HG02678 (cell line): ENCODE results near the gene CUBN.
"Not testable (repeated sequence)": the region's sequence is repeated elsewhere in the genome, so short reads cannot be mapped to it uniquely, and the experiment has no call there.

Experiments used
- ATAC-seq: cut with Tn5 transposase; IDR thresholded peaks from one replicate; pipeline ENCODE4 v1.9.1; 2021; ENCODE audit warnings: mild to moderate bottlenecking, moderate library complexity; ENCODE audit not compliant: unreplicated experiment

CUBN gene

GRCh38 chr10:17141504-17142229 lies 12.1 kb upstream of the CUBN start:
- no peak for ATAC-seq

- no peak for ATAC-seq
These were observed 10.8 kb upstream of the CUBN start for GRCh38 chr10:17140386-17140761.

GRCh38 chr10:17138460-17139042 lies 8.9 kb upstream of the CUBN start:
- no peak for ATAC-seq

- ATAC-seq, result no peak
These were observed 5.2 kb upstream of the CUBN start for GRCh38 chr10:17134737-17135260.

GRCh38 chr10:17134282-17134681 lies 4.7 kb upstream of the CUBN start:
- no peak for ATAC-seq

GRCh38 chr10:17128261-17128660 lies 1.4 kb downstream of the CUBN start:
- ATAC-seq, result no peak

- ATAC-seq, result no peak
These were observed 3.3 kb downstream of the CUBN start for GRCh38 chr10:17126327-17126726.

GRCh38 chr10:17125206-17125893 lies 4.3 kb downstream of the CUBN start:
- no peak for ATAC-seq

GRCh38 chr10:17123961-17124360 lies 5.7 kb downstream of the CUBN start:
- ATAC-seq, result no peak

GRCh38 chr10:17122726-17123661 lies 6.6 kb downstream of the CUBN start:
- ATAC-seq, result no peak

- ATAC-seq, result no peak
These were observed 7.6 kb downstream of the CUBN start for GRCh38 chr10:17122052-17122451.

- ATAC-seq, result no peak
These were observed 8.9 kb downstream of the CUBN start for GRCh38 chr10:17120694-17121093.

- no peak for ATAC-seq
These were observed 9.8 kb downstream of the CUBN start for GRCh38 chr10:17119845-17120244.

- ATAC-seq, result no peak
These were observed 13.4 kb downstream of the CUBN start for GRCh38 chr10:17116193-17116592.

GRCh38 chr10:17115683-17116082 lies 13.9 kb downstream of the CUBN start:
- no peak for ATAC-seq

GRCh38 chr10:17114878-17115444 lies 14.7 kb downstream of the CUBN start:
- ATAC-seq, result not testable (repeated sequence)

- ATAC-seq, result no peak
These were observed 15.6 kb downstream of the CUBN start for GRCh38 chr10:17113889-17114540.

GRCh38 chr10:17113346-17113745 lies 16.3 kb downstream of the CUBN start:
- no peak for ATAC-seq

- ATAC-seq, result no peak
These were observed 17.0 kb downstream of the CUBN start for GRCh38 chr10:17112566-17112965.
